Parathyroid adenoma (tissue), 2 donors: ENCODE measurements around the gene CYP8B1.

Experiments
- H2AFZ ChIP-seq: fragments of 300-600 bp; sonication (generic); one replicate; pipeline ENCODE4 v1.7.0; 2017; ENCODE audit warnings: antibody characterized with exemption, mild to moderate bottlenecking
- H3K27ac ChIP-seq: fragments of 300-600 bp; sonication (generic); one replicate; pipeline ENCODE4 v1.7.0; 2017
- H3K27me3 ChIP-seq: fragments of 300-600 bp; sonication (generic); one replicate; pipeline ENCODE4 v1.7.0; 2017; ENCODE audit warnings: low read length; ENCODE audit not compliant: control insufficient read depth, insufficient read depth
- H3K36me3 ChIP-seq: fragments of 300-600 bp; sonication (generic); one replicate; pipeline ENCODE4 v1.7.0; 2017; ENCODE audit warnings: low read length; ENCODE audit not compliant: control insufficient read depth, insufficient read depth
- H3K4me1 ChIP-seq: fragments of 300-600 bp; sonication (generic); one replicate; pipeline ENCODE4 v1.7.0; 2017; ENCODE audit warnings: control low read depth
- H3K4me2 ChIP-seq: fragments of 300-600 bp; sonication (generic); one replicate; pipeline ENCODE4 v1.7.0; 2017; ENCODE audit warnings: low read length
- H3K4me3 ChIP-seq: fragments of 300-600 bp; sonication (generic); one replicate; pipeline ENCODE4 v1.7.0; 2017; ENCODE audit warnings: low read depth, low read length
- H3K79me2 ChIP-seq: fragments of 300-600 bp; sonication (generic); one replicate; pipeline ENCODE4 v1.7.0; 2017; ENCODE audit warnings: control low read depth
- H3K9ac ChIP-seq: fragments of 300-600 bp; sonication (generic); one replicate; pipeline ENCODE4 v1.7.0; 2017; ENCODE audit warnings: mild to moderate bottlenecking
- H3K9me3 ChIP-seq: fragments of 300-600 bp; sonication (generic); one replicate; pipeline ENCODE4 v1.7.0; 2017; ENCODE audit warnings: low read length; ENCODE audit not compliant: control insufficient read depth
- CTCF ChIP-seq: fragments of 300-600 bp; sonication (generic); IDR thresholded peaks from one replicate; pipeline ENCODE4 v1.7.0; 2017; ENCODE audit warnings: antibody characterized with exemption, mild to moderate bottlenecking
- donor health status: primary hyperparathyroidism.

The CYP8B1 gene

GRCh38 chr3:42830437-42831320 lies 45.0 kb downstream of the CYP8B1 start:
- Histone ChIP-seq H3K79me2 (no peaks in the 10 kb centered on the region), H2AFZ (peak overlapping the region; percentile 67), H3K36me3 (no peaks in the 10 kb centered on the region), H3K27ac (no peak overlapping the region), H3K9me3 (no peaks in the 10 kb centered on the region), H3K4me1 (peaks cover 2% of the 10 kb centered on the region), H3K27me3 (no peaks in the 10 kb centered on the region), H3K4me2 (no peak overlapping the region), H3K9ac (no peak overlapping the region), H3K4me3 (no peak overlapping the region)
- TF ChIP-seq CTCF, result peak; percentile 50

- Histone ChIP-seq H3K9me3 (no peaks in the 10 kb centered on the region), H3K4me3 (no peak overlapping the region), H3K79me2 (no peaks in the 10 kb centered on the region), H2AFZ (no peak overlapping the region), H3K4me1 (peaks cover 2% of the 10 kb centered on the region), H3K27me3 (no peaks in the 10 kb centered on the region), H3K9ac (no peak overlapping the region), H3K27ac (no peak overlapping the region), H3K4me2 (no peak overlapping the region), H3K36me3 (no peaks in the 10 kb centered on the region)
- TF ChIP-seq CTCF, result no peak
Observed at GRCh38 chr3:42829628-42830436, 45.8 kb downstream of the CYP8B1 start.

- TF ChIP-seq CTCF, result no peak
- no peak overlapping the region for H3K4me3 ChIP-seq
Observed at GRCh38 chr3:42829083-42829627, 46.5 kb downstream of the CYP8B1 start.

GRCh38 chr3:42827654-42828053 lies 48.0 kb downstream of the CYP8B1 start:
- Histone ChIP-seq H3K4me2 (no peak overlapping the region), H3K9ac (no peak overlapping the region), H3K4me3 (no peak overlapping the region), H3K79me2 (no peaks in the 10 kb centered on the region), H3K36me3 (no peaks in the 10 kb centered on the region), H3K27ac (no peak overlapping the region), H2AFZ (no peak overlapping the region), H3K9me3 (no peaks in the 10 kb centered on the region), H3K27me3 (no peaks in the 10 kb centered on the region), H3K4me1 (peaks cover 2% of the 10 kb centered on the region)
- no peak for TF ChIP-seq CTCF

More at GRCh38 chr3:42829083-42829627, 46.5 kb downstream of the CYP8B1 start:
- no peaks in the 10 kb centered on the region for H3K27me3 ChIP-seq
- H2AFZ ChIP-seq, result no peak overlapping the region
- no peaks in the 10 kb centered on the region for H3K79me2 ChIP-seq
- peaks cover 2% of the 10 kb centered on the region for H3K4me1 ChIP-seq
- no peaks in the 10 kb centered on the region for H3K36me3 ChIP-seq
- H3K4me2 ChIP-seq, result no peak overlapping the region
- H3K9ac ChIP-seq, result no peak overlapping the region
- no peak overlapping the region for H3K27ac ChIP-seq
- no peaks in the 10 kb centered on the region for H3K9me3 ChIP-seq
